H9 (cell line): ENCODE data around the gene AMPH. TPM values are rescaled to one million over a fixed set of nuclear protein-coding genes. Genes with fewer than 3 reads are reported as not detected.

Source experiments
- DNase-seq: peaks from one replicate; pipeline ENCODE4 v3.0.0-alpha.2; 2017
- H2AFZ ChIP-seq: one replicate; pipeline ENCODE4 v1.6.1; 2013; ENCODE audit warnings: mild to moderate bottlenecking, low read length, control low read depth, moderate library complexity
- H2AK5ac ChIP-seq: 2 replicates; pipeline ENCODE4 v1.6.1; 2013; ENCODE audit warnings: low read length, control low read depth, mixed read lengths; ENCODE audit not compliant: insufficient read length
- H2BK120ac ChIP-seq: one replicate; pipeline ENCODE4 v1.6.1; 2013; ENCODE audit warnings: low read depth, mild to moderate bottlenecking, low read length, control low read depth, inconsistent platforms; ENCODE audit not compliant: poor library complexity, severe bottlenecking
- H2BK12ac ChIP-seq: 2 replicates; pipeline ENCODE4 v1.6.1; 2013; ENCODE audit warnings: low read length, control low read depth, mixed read lengths, low read depth; ENCODE audit not compliant: insufficient read length
- H2BK15ac ChIP-seq: 2 replicates; pipeline ENCODE4 v1.6.1; 2013; ENCODE audit warnings: low read depth, low read length, control low read depth
- H2BK20ac ChIP-seq: one replicate; pipeline ENCODE4 v1.6.1; 2013; ENCODE audit warnings: low read depth, mild to moderate bottlenecking, low read length, control low read depth, inconsistent platforms; ENCODE audit not compliant: poor library complexity, severe bottlenecking
- H2BK5ac ChIP-seq: 2 replicates; pipeline ENCODE4 v1.6.1; 2013; ENCODE audit warnings: low read length, control low read depth, mixed read lengths; ENCODE audit not compliant: insufficient read length
- H3K14ac ChIP-seq: 2 replicates; pipeline ENCODE4 v1.6.1; 2013; ENCODE audit warnings: low read length, control low read depth; ENCODE audit not compliant: insufficient read depth
- H3K18ac ChIP-seq: 2 replicates; pipeline ENCODE4 v1.6.1; 2013; ENCODE audit warnings: low read depth, mild to moderate bottlenecking, mixed read lengths, low read length, control low read depth; ENCODE audit not compliant: insufficient read length
- H3K23ac ChIP-seq: 2 replicates; pipeline ENCODE4 v1.6.1; 2013; ENCODE audit warnings: low read length, control low read depth, mixed read lengths, low read depth; ENCODE audit not compliant: insufficient read length
- H3K23me2 ChIP-seq: 2 replicates; pipeline ENCODE4 v1.6.1; 2013; ENCODE audit warnings: low read depth, mild to moderate bottlenecking, mixed read lengths, low read length, control low read depth; ENCODE audit not compliant: insufficient read length, poor library complexity, severe bottlenecking
- H3K27ac ChIP-seq: 2 replicates; pipeline ENCODE4 v1.5.1; 2013; ENCODE audit warnings: low read length, control low read depth, mixed read lengths, low read depth; ENCODE audit not compliant: insufficient read length
- H3K27me3 ChIP-seq: 2 replicates; pipeline ENCODE4 v1.6.1; 2013; ENCODE audit warnings: low read length, control low read depth, inconsistent platforms; ENCODE audit not compliant: insufficient read depth
- H3K4ac ChIP-seq: 2 replicates; pipeline ENCODE4 v1.6.1; 2013; ENCODE audit warnings: low read depth, mild to moderate bottlenecking, control low read depth, inconsistent platforms, low read length, moderate library complexity
- H3K4me1 ChIP-seq: 2 replicates; pipeline ENCODE4 v1.6.1; 2013; ENCODE audit warnings: low read length, control low read depth, inconsistent platforms; ENCODE audit not compliant: insufficient read depth
- H3K4me2 ChIP-seq: 2 replicates; pipeline ENCODE4 v1.6.1; 2013; ENCODE audit warnings: low read length, control low read depth, mixed read lengths; ENCODE audit not compliant: insufficient read length, insufficient read depth
- H3K56ac ChIP-seq: 2 replicates; pipeline ENCODE4 v1.6.1; 2013; ENCODE audit warnings: low read depth, mild to moderate bottlenecking, mixed read lengths, low read length, control low read depth; ENCODE audit not compliant: insufficient read length
- H3K79me1 ChIP-seq: 2 replicates; pipeline ENCODE4 v1.6.1; 2013; ENCODE audit warnings: low read depth, mild to moderate bottlenecking, moderate library complexity, low read length, control low read depth, inconsistent platforms; ENCODE audit not compliant: insufficient read depth, poor library complexity, severe bottlenecking
- H3K79me2 ChIP-seq: 2 replicates; pipeline ENCODE4 v1.6.1; 2013; ENCODE audit warnings: low read length, control low read depth, inconsistent platforms; ENCODE audit not compliant: insufficient read depth
- H3K9ac ChIP-seq: 2 replicates; pipeline ENCODE4 v1.6.1; 2013; ENCODE audit warnings: low read length, control low read depth, mixed read lengths; ENCODE audit not compliant: insufficient read length; ENCODE audit errors: extremely low read depth
- H3K9me3 ChIP-seq: one replicate; pipeline ENCODE4 v1.6.1; 2013; ENCODE audit warnings: low read depth, low read length, inconsistent platforms; ENCODE audit not compliant: control insufficient read depth
- H3T11ph ChIP-seq: one replicate; pipeline ENCODE4 v1.6.1; 2013; ENCODE audit warnings: mild to moderate bottlenecking, low read length, control low read depth, inconsistent platforms
- H4K20me1 ChIP-seq: one replicate; pipeline ENCODE4 v1.6.1; 2013; ENCODE audit not compliant: control insufficient read depth, insufficient read length, insufficient read depth
- H4K5ac ChIP-seq: 2 replicates; pipeline ENCODE4 v1.6.1; 2013; ENCODE audit warnings: low read depth, mild to moderate bottlenecking, mixed read lengths, low read length, control low read depth; ENCODE audit not compliant: insufficient read length
- H4K8ac ChIP-seq: replicated peaks from 2 replicates; pipeline ENCODE4 v1.6.1; 2013; ENCODE audit warnings: low read length, control low read depth, mixed read lengths, low read depth; ENCODE audit not compliant: insufficient read length
- H4K91ac ChIP-seq: 2 replicates; pipeline ENCODE4 v1.6.1; 2013; ENCODE audit warnings: low read depth, mild to moderate bottlenecking, moderate library complexity, mixed read lengths, low read length, control low read depth; ENCODE audit not compliant: insufficient read length
- H3K27ac Mint-ChIP-seq, 3 experiments: 2 replicates in 2 of 3; 3 replicates in 1 of 3; pipeline ENCODE4 v1.8.0; 2020 to 2021; ENCODE audit warnings: mixed read lengths in 3 of 3, mild to moderate bottlenecking in 1 of 3, moderate library complexity in 1 of 3
- H3K27me3 Mint-ChIP-seq: 2 replicates; pipeline ENCODE4 v1.8.0; 2021; ENCODE audit warnings: low read depth, mild to moderate bottlenecking, moderate library complexity, mixed read lengths
- H3K36me3 Mint-ChIP-seq, 3 experiments: 2 replicates in 2 of 3; 3 replicates in 1 of 3; pipeline ENCODE4 v1.8.0; 2020 to 2021; ENCODE audit warnings: low read depth in 3 of 3, mixed read lengths in 3 of 3; ENCODE audit not compliant: insufficient read depth in 1 of 3
- H3K4me1 Mint-ChIP-seq, 2 experiments: 2 replicates each; pipeline ENCODE4 v1.8.0; 2020; ENCODE audit warnings: mixed read lengths in 2 of 2
- H3K4me3 Mint-ChIP-seq, 2 experiments: 2 replicates in 1 of 2; 3 replicates in 1 of 2; pipeline ENCODE4 v1.8.0; 2020 to 2021; ENCODE audit warnings: mild to moderate bottlenecking in 2 of 2, mixed read lengths in 2 of 2, moderate library complexity in 1 of 2
- H3K9me3 Mint-ChIP-seq, 2 experiments: 2 replicates in 1 of 2; 3 replicates in 1 of 2; pipeline ENCODE4 v1.8.0; 2020; ENCODE audit warnings: mild to moderate bottlenecking in 2 of 2, mixed read lengths in 2 of 2, moderate library complexity in 1 of 2
- CTCF ChIP-seq: fragments of 200-600 bp; sonication (generic); conservative IDR thresholded peaks from 3 replicates; pipeline ENCODE4 v1.8.0; 2021; ENCODE audit warnings: antibody characterized with exemption, mild to moderate bottlenecking
- WGBS: extraction: QIAGEN DNeasy Blood & Tissue Kit; methylation state at CpG from one replicate; pipeline ENCODE4 v1.1.7; 2013; ENCODE audit warnings: missing lambda C conversion rate, low lambda C conversion rate, mixed read lengths; ENCODE audit not compliant: insufficient read length; ENCODE audit errors: extremely low coverage; 5-methylcytosine and 5-hydroxymethylcytosine counted together
- total RNA-seq: library from RNA; stranded (reverse); gene quantifications from 2 replicates; pipeline ENCODE4 v1.2.1, GENCODE V29; 2021

Gene AMPH
- total RNA-seq, 1 experiment from 2014 or later, result 4.8 TPM

GRCh38 chr7:38584443-38585210 is 46.5 kb downstream of the AMPH start:
- Histone ChIP-seq H3K9me3 (no peaks in the 10 kb centered on the region), H3K9ac (no peak overlapping the region), H4K8ac (no peak overlapping the region), H3K4me1 (no peaks in the 10 kb centered on the region), H2AK5ac (no peak overlapping the region), H2AFZ (no peak overlapping the region), H3T11ph (no peak overlapping the region), H3K56ac (no peak overlapping the region), H2BK5ac (no peak overlapping the region), H4K5ac (no peak overlapping the region), H3K4me2 (no peak overlapping the region), H4K20me1 (no peaks in the 10 kb centered on the region), H3K14ac (no peak overlapping the region), H3K79me2 (no peaks in the 10 kb centered on the region), H3K4ac (no peak overlapping the region), H3K18ac (no peak overlapping the region), H2BK20ac (no peak overlapping the region), H2BK12ac (no peak overlapping the region), H2BK120ac (no peak overlapping the region), H3K23me2 (no peaks in the 10 kb centered on the region), H3K27ac (no peak overlapping the region), H3K23ac (no peak overlapping the region), H3K79me1 (no peaks in the 10 kb centered on the region), H3K27me3 (no peaks in the 10 kb centered on the region), H2BK15ac (no peak overlapping the region), H4K91ac (no peak overlapping the region)
- WGBS, result no CpG with 5 or more reads among the region's 11 CpGs
- Mint-ChIP-seq H3K4me1 (peaks cover 0 to 10% of the 10 kb centered on the region in 2 experiments; a peak in 3 of 4 replicates), H3K4me3 (no peak overlapping the region), H3K27me3 (no peaks in the 10 kb centered on the region), H3K9me3 (no peaks in the 10 kb centered on the region), H3K36me3 (no peaks in the 10 kb centered on the region; a peak in 1 of 7 replicates), H3K27ac (no peak overlapping the region; a peak in 1 of 7 replicates)
- TF ChIP-seq CTCF, result no peak
- no peak for DNase-seq
